ENCODE results near the gene ILDR1. TPM values are rescaled to one million over a fixed set of nuclear protein-coding genes. Genes with fewer than 3 reads are reported as not detected.

ILDR1 gene
- total RNA-seq, 1 experiment from 2014 or later = 2.3 TPM

GRCh38 chr3:121998611-121999473 lies 23.2 kb downstream of the ILDR1 start:
- DNase-seq (ENCODE audit: low spot score) (no peak), ATAC-seq (no peak)
- Mint-ChIP-seq H3K4me3 (no peak overlapping the region), H3K27ac (no peak overlapping the region), H3K4me1 (peaks cover 35% of the 10 kb centered on the region), H3K9me3 (no peaks in the 10 kb centered on the region), H3K27me3 (ENCODE audit: low read depth) (no peaks in the 10 kb centered on the region), H3K36me3 (no peaks in the 10 kb centered on the region; the same call in 1 of the 2 replicates)
- TF ChIP-seq FOXK1 (CRISPR knock-in tag; IDR thresholded peaks at IDR 0.05) (no peak), MYBL2 (CRISPR knock-in tag; IDR thresholded peaks at IDR 0.05) (no peak), RORB (CRISPR knock-in tag; IDR thresholded peaks at IDR 0.05) (no peak), IRF1 (CRISPR knock-in tag; IDR thresholded peaks at IDR 0.05) (no peak), ZNF138 (CRISPR knock-in tag; conservative IDR thresholded peaks at IDR 0.05) (no peak), TCF7 (CRISPR knock-in tag; IDR thresholded peaks at IDR 0.05; ENCODE audit: low read depth) (no peak), SP1 (CRISPR knock-in tag; conservative IDR thresholded peaks at IDR 0.05) (no peak), SMAD4 (CRISPR knock-in tag; IDR thresholded peaks at IDR 0.05) (no peak), PRRX2 (CRISPR knock-in tag; IDR thresholded peaks at IDR 0.05) (no peak)
- POLR2A ChIA-PET = no interaction called here
- CTCF ChIA-PET = no interaction called here

DNA sequence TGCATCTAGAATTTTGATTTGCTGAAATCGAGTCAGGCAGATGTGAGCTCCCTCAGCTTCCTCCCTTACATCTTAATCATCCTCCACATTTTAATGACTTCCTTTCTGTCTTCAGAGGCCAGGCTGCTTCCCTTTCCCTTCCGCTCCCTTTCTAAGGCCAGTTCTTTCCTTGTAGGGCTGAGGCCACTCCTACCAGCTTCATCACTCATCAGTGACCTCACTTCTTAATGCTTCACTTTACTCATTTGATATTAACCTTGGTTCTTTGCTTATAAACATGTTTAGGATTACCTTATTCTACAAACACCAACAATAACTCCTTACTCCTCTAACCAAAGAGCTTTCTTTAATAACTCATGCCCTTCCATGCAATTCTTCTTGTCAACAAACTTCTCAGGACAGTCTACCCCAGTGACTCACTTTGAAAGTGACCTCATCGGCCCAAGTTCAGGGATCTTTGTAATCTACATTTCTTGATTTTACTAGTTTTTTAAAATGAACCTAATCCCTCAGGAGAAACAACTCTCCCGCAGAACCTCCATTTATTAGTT lies 23.9 kb downstream of the ILDR1 start:
- Mint-ChIP-seq H3K27me3 (ENCODE audit: low read depth) (no peaks in the 10 kb centered on the region), H3K4me1 (peaks cover 29% of the 10 kb centered on the region), H3K4me3 (no peak overlapping the region), H3K36me3 (no peaks in the 10 kb centered on the region; the same call in 1 of the 2 replicates), H3K9me3 (no peaks in the 10 kb centered on the region), H3K27ac (no peak overlapping the region)
- no peak for ATAC-seq
- ChIA-PET CTCF (no interaction called here), POLR2A (no interaction called here)
- no peak for DNase-seq (ENCODE audit: low spot score)
- TF ChIP-seq JUN (CRISPR knock-in tag; IDR thresholded peaks at IDR 0.05) (no peak), ETV6 (CRISPR knock-in tag; IDR thresholded peaks at IDR 0.05) (no peak), ZNF532 (CRISPR knock-in tag; IDR thresholded peaks at IDR 0.05; ENCODE audit: borderline replicate concordance) (no peak), ZNF423 (CRISPR knock-in tag; IDR thresholded peaks at IDR 0.05) (no peak), ESRRA (CRISPR knock-in tag; IDR thresholded peaks at IDR 0.05; ENCODE audit: borderline replicate concordance) (no peak), SP1 (CRISPR knock-in tag; conservative IDR thresholded peaks at IDR 0.05) (no peak), TEAD4 (CRISPR knock-in tag; IDR thresholded peaks at IDR 0.05) (no peak), ZNF219 (CRISPR knock-in tag; IDR thresholded peaks at IDR 0.05; ENCODE audit: borderline replicate concordance) (no peak), EMX1 (CRISPR knock-in tag; IDR thresholded peaks at IDR 0.05) (no peak), MAX (CRISPR knock-in tag; IDR thresholded peaks at IDR 0.05) (no peak)
- TF ChIP-seq, protein P1, sequence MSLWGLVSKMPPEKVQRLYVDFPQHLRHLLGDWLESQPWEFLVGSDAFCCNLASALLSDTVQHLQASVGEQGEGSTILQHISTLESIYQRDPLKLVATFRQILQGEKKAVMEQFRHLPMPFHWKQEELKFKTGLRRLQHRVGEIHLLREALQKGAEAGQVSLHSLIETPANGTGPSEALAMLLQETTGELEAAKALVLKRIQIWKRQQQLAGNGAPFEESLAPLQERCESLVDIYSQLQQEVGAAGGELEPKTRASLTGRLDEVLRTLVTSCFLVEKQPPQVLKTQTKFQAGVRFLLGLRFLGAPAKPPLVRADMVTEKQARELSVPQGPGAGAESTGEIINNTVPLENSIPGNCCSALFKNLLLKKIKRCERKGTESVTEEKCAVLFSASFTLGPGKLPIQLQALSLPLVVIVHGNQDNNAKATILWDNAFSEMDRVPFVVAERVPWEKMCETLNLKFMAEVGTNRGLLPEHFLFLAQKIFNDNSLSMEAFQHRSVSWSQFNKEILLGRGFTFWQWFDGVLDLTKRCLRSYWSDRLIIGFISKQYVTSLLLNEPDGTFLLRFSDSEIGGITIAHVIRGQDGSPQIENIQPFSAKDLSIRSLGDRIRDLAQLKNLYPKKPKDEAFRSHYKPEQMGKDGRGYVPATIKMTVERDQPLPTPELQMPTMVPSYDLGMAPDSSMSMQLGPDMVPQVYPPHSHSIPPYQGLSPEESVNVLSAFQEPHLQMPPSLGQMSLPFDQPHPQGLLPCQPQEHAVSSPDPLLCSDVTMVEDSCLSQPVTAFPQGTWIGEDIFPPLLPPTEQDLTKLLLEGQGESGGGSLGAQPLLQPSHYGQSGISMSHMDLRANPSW (CRISPR knock-in tag; conservative IDR thresholded peaks at IDR 0.05; ENCODE audit: low read depth) = no peak
- TF ChIP-seq, protein P2, sequence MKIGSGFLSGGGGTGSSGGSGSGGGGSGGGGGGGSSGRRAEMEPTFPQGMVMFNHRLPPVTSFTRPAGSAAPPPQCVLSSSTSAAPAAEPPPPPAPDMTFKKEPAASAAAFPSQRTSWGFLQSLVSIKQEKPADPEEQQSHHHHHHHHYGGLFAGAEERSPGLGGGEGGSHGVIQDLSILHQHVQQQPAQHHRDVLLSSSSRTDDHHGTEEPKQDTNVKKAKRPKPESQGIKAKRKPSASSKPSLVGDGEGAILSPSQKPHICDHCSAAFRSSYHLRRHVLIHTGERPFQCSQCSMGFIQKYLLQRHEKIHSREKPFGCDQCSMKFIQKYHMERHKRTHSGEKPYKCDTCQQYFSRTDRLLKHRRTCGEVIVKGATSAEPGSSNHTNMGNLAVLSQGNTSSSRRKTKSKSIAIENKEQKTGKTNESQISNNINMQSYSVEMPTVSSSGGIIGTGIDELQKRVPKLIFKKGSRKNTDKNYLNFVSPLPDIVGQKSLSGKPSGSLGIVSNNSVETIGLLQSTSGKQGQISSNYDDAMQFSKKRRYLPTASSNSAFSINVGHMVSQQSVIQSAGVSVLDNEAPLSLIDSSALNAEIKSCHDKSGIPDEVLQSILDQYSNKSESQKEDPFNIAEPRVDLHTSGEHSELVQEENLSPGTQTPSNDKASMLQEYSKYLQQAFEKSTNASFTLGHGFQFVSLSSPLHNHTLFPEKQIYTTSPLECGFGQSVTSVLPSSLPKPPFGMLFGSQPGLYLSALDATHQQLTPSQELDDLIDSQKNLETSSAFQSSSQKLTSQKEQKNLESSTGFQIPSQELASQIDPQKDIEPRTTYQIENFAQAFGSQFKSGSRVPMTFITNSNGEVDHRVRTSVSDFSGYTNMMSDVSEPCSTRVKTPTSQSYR (CRISPR knock-in tag; IDR thresholded peaks at IDR 0.05) = no peak
- TF ChIP-seq, protein P3, sequence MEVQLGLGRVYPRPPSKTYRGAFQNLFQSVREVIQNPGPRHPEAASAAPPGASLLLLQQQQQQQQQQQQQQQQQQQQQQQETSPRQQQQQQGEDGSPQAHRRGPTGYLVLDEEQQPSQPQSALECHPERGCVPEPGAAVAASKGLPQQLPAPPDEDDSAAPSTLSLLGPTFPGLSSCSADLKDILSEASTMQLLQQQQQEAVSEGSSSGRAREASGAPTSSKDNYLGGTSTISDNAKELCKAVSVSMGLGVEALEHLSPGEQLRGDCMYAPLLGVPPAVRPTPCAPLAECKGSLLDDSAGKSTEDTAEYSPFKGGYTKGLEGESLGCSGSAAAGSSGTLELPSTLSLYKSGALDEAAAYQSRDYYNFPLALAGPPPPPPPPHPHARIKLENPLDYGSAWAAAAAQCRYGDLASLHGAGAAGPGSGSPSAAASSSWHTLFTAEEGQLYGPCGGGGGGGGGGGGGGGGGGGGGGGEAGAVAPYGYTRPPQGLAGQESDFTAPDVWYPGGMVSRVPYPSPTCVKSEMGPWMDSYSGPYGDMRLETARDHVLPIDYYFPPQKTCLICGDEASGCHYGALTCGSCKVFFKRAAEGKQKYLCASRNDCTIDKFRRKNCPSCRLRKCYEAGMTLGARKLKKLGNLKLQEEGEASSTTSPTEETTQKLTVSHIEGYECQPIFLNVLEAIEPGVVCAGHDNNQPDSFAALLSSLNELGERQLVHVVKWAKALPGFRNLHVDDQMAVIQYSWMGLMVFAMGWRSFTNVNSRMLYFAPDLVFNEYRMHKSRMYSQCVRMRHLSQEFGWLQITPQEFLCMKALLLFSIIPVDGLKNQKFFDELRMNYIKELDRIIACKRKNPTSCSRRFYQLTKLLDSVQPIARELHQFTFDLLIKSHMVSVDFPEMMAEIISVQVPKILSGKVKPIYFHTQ (CRISPR knock-in tag; IDR thresholded peaks at IDR 0.05) = no peak

Measured in WTC11 (cell line).